Subcutaneous adipose tissue (tissue), 4 donors: ENCODE data around the gene CHCHD1. TPM values are rescaled to one million over a fixed set of nuclear protein-coding genes. Genes with fewer than 3 reads are reported as not detected.

Experiments
- CTCF ChIP-seq: fragments of 450-650 bp; IDR thresholded peaks from one replicate; pipeline ENCODE4 v1.5.1; 2016; ENCODE audit warnings: low read depth, mild to moderate bottlenecking, control low read depth, antibody characterized with exemption, moderate library complexity
- total RNA-seq, 4 donors: library from RNA; depleted of rRNA; stranded (reverse); fragments of >200 nt; gene quantifications; one replicate each; pipeline ENCODE4 v1.1.0, GENCODE V29; 2016

CHCHD1 gene
- total RNA-seq, 4 donors from 2014 or later, result 18.0 to 61.0 (median 21.2) TPM

DNA sequence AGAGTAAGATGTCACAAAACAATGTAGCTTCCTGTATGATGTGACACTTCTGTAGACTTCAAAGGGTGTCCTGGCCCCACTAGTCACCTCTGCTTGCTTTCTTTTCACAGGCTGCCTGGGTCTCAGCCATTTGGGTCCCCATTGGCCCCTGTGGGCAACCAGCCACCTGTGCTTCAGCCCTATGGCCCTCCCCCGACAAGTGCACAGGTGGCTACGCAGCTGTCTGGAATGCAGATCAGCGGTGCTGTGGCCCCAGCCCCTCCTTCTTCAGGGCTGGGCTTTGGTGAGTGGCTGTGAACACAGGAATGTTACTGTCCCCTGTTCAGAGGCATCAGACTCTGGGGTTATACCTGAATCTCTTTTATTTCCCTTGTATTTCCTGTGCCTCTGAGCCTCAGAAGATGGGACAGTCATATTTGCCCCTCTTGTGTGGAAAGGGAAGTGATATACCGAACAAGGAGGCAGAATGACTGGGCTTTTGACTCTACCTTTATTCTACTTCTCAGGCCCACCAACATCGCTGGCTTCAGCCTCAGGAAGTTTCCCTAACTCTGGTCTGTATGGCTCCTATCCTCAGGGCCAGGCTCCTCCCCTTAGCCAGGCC is 22.2 kb upstream of the CHCHD1 start:
- no peak for TF ChIP-seq CTCF

GRCh38 chr10:73761781-73762180 is 20.1 kb upstream of the CHCHD1 start:
- no peak for TF ChIP-seq CTCF

GRCh38 chr10:73762915-73763314 is 18.9 kb upstream of the CHCHD1 start:
- TF ChIP-seq CTCF, result no peak

- no peak for TF ChIP-seq CTCF
Observed at GRCh38 chr10:73763343-73763742, 18.5 kb upstream of the CHCHD1 start.

DNA sequence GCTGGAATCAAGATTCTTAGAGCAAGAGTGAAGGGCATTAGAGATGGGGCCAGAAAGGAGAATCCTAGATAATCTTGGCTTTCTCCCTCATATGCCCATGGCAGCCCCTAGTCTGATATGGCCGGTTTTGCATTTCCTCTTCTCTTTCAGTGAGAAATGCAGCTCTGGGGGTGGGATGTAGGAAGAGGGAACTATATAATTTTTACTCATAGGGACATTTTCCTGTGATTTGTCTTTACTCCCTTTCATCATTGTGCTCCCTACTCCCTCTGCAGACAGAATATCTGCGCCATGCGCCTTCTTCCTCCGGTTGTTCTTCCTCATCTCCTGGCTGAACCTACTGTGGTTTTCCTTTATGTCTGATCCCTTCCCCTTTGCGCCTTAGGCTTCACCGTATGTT is 16.8 kb upstream of the CHCHD1 start:
- no peak for TF ChIP-seq CTCF

DNA sequence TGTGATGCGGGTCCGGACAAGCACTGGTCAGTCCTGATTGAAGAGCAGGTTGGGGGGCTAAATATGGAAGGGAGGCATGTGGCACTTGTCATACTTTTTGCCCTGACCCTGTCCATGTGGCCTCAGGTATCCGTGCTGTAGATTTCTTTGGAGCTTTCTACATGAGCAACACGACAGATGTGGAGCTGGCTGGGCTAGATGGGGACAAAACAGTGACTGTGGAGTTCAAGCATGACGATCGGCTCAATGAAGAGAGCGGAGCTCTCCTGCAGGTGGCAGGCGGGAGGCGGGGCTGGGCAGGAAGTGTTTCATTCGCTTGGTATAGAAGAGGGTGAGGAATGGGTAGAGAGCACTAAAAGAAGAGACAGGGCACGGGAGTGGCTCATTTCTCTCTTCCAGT is 13.0 kb upstream of the CHCHD1 start:
- TF ChIP-seq CTCF, result no peak

GRCh38 chr10:73769396-73769795 is 12.5 kb upstream of the CHCHD1 start:
- TF ChIP-seq CTCF, result no peak
